ENCODE results near the gene PPP5C.
"Not testable (repeated sequence)": the region's sequence is repeated elsewhere in the genome, so short reads cannot be mapped to it uniquely, and the experiment has no call there.

The PPP5C gene

GRCh38 chr19:46373491-46374359 lies 26.8 kb downstream of the PPP5C start:
- Histone ChIP-seq H3K9ac (ENCODE audit: low read depth, low read length) (no peak overlapping the region), H3K36me3 (ENCODE audit: insufficient read depth, low read length) (peaks cover 82% of the 10 kb centered on the region)
- TF ChIP-seq CTCF (IDR thresholded peaks at IDR 0.05; ENCODE audit: borderline replicate concordance, extremely low read depth, low read length, poor library complexity, severe bottlenecking) (no peak), EZH2 (IDR thresholded peaks at IDR 0.05; ENCODE audit: borderline replicate concordance, low read depth, low read length, severe bottlenecking) (no peak)

GRCh38 chr19:46374536-46375475 lies 27.9 kb downstream of the PPP5C start:
- H2AFZ ChIP-seq (ENCODE audit: low read depth, low read length): no peak overlapping the region

More at GRCh38 chr19:46373491-46374359, 26.8 kb downstream of the PPP5C start:
- Histone ChIP-seq H3K27ac (ENCODE audit: low read length) (peak overlapping the region; percentile 28; the same call in 1 of the 2 replicates), H3K79me2 (ENCODE audit: insufficient read depth, low read length) (peaks cover 45% of the 10 kb centered on the region), H2AFZ (ENCODE audit: low read depth, low read length) (no peak overlapping the region), H3K4me3 (ENCODE audit: low read depth in 1 of 2, low read length in 2 of 2) (no peak overlapping the region), H3K4me1 (ENCODE audit: insufficient read depth, low read length) (0 out of 2 replicates have a peak, but pooled peaks cover 6% of the 10 kb centered on the region), H3K4me2 (ENCODE audit: insufficient read depth, low read length) (no peak overlapping the region), H3K27me3 (ENCODE audit: insufficient read depth, low read length, poor library complexity) (no peaks in the 10 kb centered on the region), H3K9me3 (ENCODE audit: insufficient read depth, low read length, severe bottlenecking) (no peaks in the 10 kb centered on the region), H4K20me1 (ENCODE audit: insufficient read depth, low read length) (peaks cover 65% of the 10 kb centered on the region)
- peak; percentile 26 for DNase-seq
- ATAC-seq (ENCODE audit: insufficient read depth, low read depth): peak; percentile 48; the same call in 2 of the 3 replicates

GRCh38 chr19:46375476-46376067 lies 28.7 kb downstream of the PPP5C start:
- not testable (repeated sequence) for H3K4me1 ChIP-seq (ENCODE audit: insufficient read depth, low read length); H3K9ac ChIP-seq (ENCODE audit: low read depth, low read length); H3K27ac ChIP-seq (ENCODE audit: low read length); H2AFZ ChIP-seq (ENCODE audit: low read depth, low read length); H3K4me2 ChIP-seq (ENCODE audit: insufficient read depth, low read length); ATAC-seq (ENCODE audit: insufficient read depth, low read depth); H3K27me3 ChIP-seq (ENCODE audit: insufficient read depth, low read length, poor library complexity); H3K9me3 ChIP-seq (ENCODE audit: insufficient read depth, low read length, severe bottlenecking); DNase-seq; H3K4me3 ChIP-seq (ENCODE audit: low read depth in 1 of 2, low read length in 2 of 2)
- H4K20me1 ChIP-seq (ENCODE audit: insufficient read depth, low read length): peaks cover 54% of the 10 kb centered on the region
- peaks cover 91% of the 10 kb centered on the region for H3K36me3 ChIP-seq (ENCODE audit: insufficient read depth, low read length)
- peaks cover 36% of the 10 kb centered on the region for H3K79me2 ChIP-seq (ENCODE audit: insufficient read depth, low read length)

More at GRCh38 chr19:46374536-46375475, 27.9 kb downstream of the PPP5C start:
- ATAC-seq (ENCODE audit: insufficient read depth, low read depth) (no peak), DNase-seq (no peak)
- H3K9ac ChIP-seq (ENCODE audit: low read depth, low read length): no peak overlapping the region
- H3K79me2 ChIP-seq (ENCODE audit: insufficient read depth, low read length): peaks cover 41% of the 10 kb centered on the region
- no peaks in the 10 kb centered on the region for H3K9me3 ChIP-seq (ENCODE audit: insufficient read depth, low read length, severe bottlenecking)
- peak overlapping the region; percentile 28; the same call in 1 of the 2 replicates for H3K27ac ChIP-seq (ENCODE audit: low read length)
- peaks cover 59% of the 10 kb centered on the region for H4K20me1 ChIP-seq (ENCODE audit: insufficient read depth, low read length)
- no peak overlapping the region for H3K4me2 ChIP-seq (ENCODE audit: insufficient read depth, low read length)
- TF ChIP-seq EZH2 (IDR thresholded peaks at IDR 0.05; ENCODE audit: borderline replicate concordance, low read depth, low read length, severe bottlenecking) (no peak), CTCF (IDR thresholded peaks at IDR 0.05; ENCODE audit: borderline replicate concordance, extremely low read depth, low read length, poor library complexity, severe bottlenecking) (no peak)
- peaks cover 88% of the 10 kb centered on the region for H3K36me3 ChIP-seq (ENCODE audit: insufficient read depth, low read length)
- no peak overlapping the region for H3K4me3 ChIP-seq (ENCODE audit: low read depth in 1 of 2, low read length in 2 of 2)
- H3K4me1 ChIP-seq (ENCODE audit: insufficient read depth, low read length): 0 out of 2 replicates have a peak, but pooled peaks cover 6% of the 10 kb centered on the region
- H3K27me3 ChIP-seq (ENCODE audit: insufficient read depth, low read length, poor library complexity): no peaks in the 10 kb centered on the region
